GM12878 (cell line): ENCODE measurements around the gene SV2B. TPM values are rescaled to one million over a fixed set of nuclear protein-coding genes. Genes with fewer than 3 reads are reported as not detected.

ENCODE experiments used
- ATAC-seq: fragments of 200-7000 bp; cut with Tn5 transposase; 3 replicates; pipeline ENCODE4 v1.9.1; 2020; ENCODE audit warnings: mild to moderate bottlenecking, moderate library complexity
- BruUV-seq: library from RNA; stranded (reverse); fragments of 400-500 nt; replicated peaks from 2 replicates; lab custom pipeline; 2021; lab: Mats Ljungman, UMichigan
- CTCF ChIA-PET: fragments of 300-600 bp; sonication (Branson Sonifier 250); formaldehyde crosslinking; extraction: SDS; loops from one replicate; lab custom pipeline; 2021; ENCODE audit warnings: inconsistent platforms; lab: Yijun Ruan, JAX
- POLR2A ChIA-PET: fragments of 350-600 bp; formaldehyde crosslinking; extraction: SDS; loops from one replicate; lab custom pipeline; 2021; ENCODE audit warnings: inconsistent platforms; lab: Charles Lee
- RAD21 ChIA-PET: fragments of 300-600 bp; sonication (Branson Sonifier 250); formaldehyde crosslinking; loops from one replicate; lab custom pipeline; 2023; ENCODE audit warnings: antibody characterized with exemption; ENCODE audit not compliant: unreplicated experiment; lab: Charles Lee
- SMC1A ChIA-PET: fragments of 300-600 bp; sonication (Branson Sonifier 250); formaldehyde crosslinking; loops from one replicate; lab custom pipeline; 2023; ENCODE audit not compliant: unreplicated experiment, uncharacterized antibody; lab: Charles Lee
- DNase-seq: peaks from one replicate; pipeline ENCODE4 v3.0.0-alpha.2; 2011; ENCODE audit warnings: low read depth, low spot score
- FAIRE-seq: peaks from 3 replicates; lab custom pipeline; 2011; peaks lifted over from hg19 to GRCh38; lab: Jason Lieb, UNC
- H2AFZ ChIP-seq: 2 replicates; pipeline ENCODE4 v1.6.0; 2011; ENCODE audit warnings: low read depth, low read length, control low read depth; ENCODE audit not compliant: control insufficient read depth
- H3K27ac ChIP-seq: 2 replicates; pipeline ENCODE4 v1.5.1; 2011; ENCODE audit warnings: control low read depth; ENCODE audit not compliant: control insufficient read depth, insufficient read depth
- H3K27me3 ChIP-seq, 2 experiments: replicated peaks in 1 of 2; 2 replicates each; pipeline versions ENCODE4 v1.6.0 to v1.6.1; 2011; ENCODE audit warnings: low read length in 1 of 2; ENCODE audit not compliant: control insufficient read depth in 2 of 2, insufficient read depth in 2 of 2
- H3K36me3 ChIP-seq, 2 experiments: 2 replicates each; pipeline ENCODE4 v1.5.1; 2011; ENCODE audit warnings: low read length in 1 of 2; ENCODE audit not compliant: control insufficient read depth in 2 of 2, insufficient read depth in 2 of 2
- H3K4me1 ChIP-seq: 2 replicates; pipeline ENCODE4 v1.6.1; 2011; ENCODE audit warnings: mild to moderate bottlenecking, low read length, moderate library complexity, mixed read lengths; ENCODE audit not compliant: control insufficient read depth, insufficient read depth
- H3K4me2 ChIP-seq: 2 replicates; pipeline ENCODE4 v1.6.0; 2011; ENCODE audit warnings: control low read depth; ENCODE audit not compliant: control insufficient read depth, insufficient read depth
- H3K4me3 ChIP-seq: fragments of 200-600 bp; sonication (generic); 2 replicates; pipeline ENCODE4 v1.5.1; 2016
- H3K79me2 ChIP-seq: 2 replicates; pipeline ENCODE4 v1.6.0; 2011; ENCODE audit warnings: low read length; ENCODE audit not compliant: control insufficient read depth, insufficient read depth
- H3K9ac ChIP-seq: 2 replicates; pipeline ENCODE4 v1.8.0; 2011; ENCODE audit warnings: low read length, control low read depth, mixed read lengths; ENCODE audit not compliant: control insufficient read depth, insufficient read depth
- H3K9me3 ChIP-seq: replicated peaks from 3 replicates; pipeline ENCODE4 v1.5.1; 2011; ENCODE audit warnings: mild to moderate bottlenecking, low read length; ENCODE audit not compliant: control insufficient read depth, insufficient read depth
- H4K20me1 ChIP-seq: 2 replicates; pipeline ENCODE4 v1.6.0; 2011; ENCODE audit not compliant: control insufficient read depth, insufficient read depth
- EZH2 ChIP-seq: IDR thresholded peaks from 2 replicates; pipeline ENCODE4 v1.6.1; 2012; ENCODE audit warnings: low read depth, mild to moderate bottlenecking, control low read depth, inconsistent platforms, low read length, borderline replicate concordance; ENCODE audit not compliant: control insufficient read depth
- FOXM1 ChIP-seq: IDR thresholded peaks from 2 replicates; pipeline ENCODE4 v1.6.1; 2012; ENCODE audit warnings: low read depth, mild to moderate bottlenecking, inconsistent platforms, low read length, moderate library complexity
- HCFC1 ChIP-seq: fragments of 150-350 bp; IDR thresholded peaks from 2 replicates; pipeline ENCODE4 v1.6.1; 2014; ENCODE audit warnings: low read length
- MTA2 ChIP-seq: fragments of 450-650 bp; IDR thresholded peaks from 2 replicates; pipeline ENCODE4 v1.6.1; 2016; ENCODE audit warnings: low read depth, mild to moderate bottlenecking, moderate library complexity
- PAX8 ChIP-seq: fragments of 450-650 bp; IDR thresholded peaks from 2 replicates; pipeline ENCODE4 v1.6.1; 2017; ENCODE audit warnings: mild to moderate bottlenecking, moderate library complexity
- RCOR1 ChIP-seq: conservative IDR thresholded peaks from 2 replicates; pipeline ENCODE4 v1.6.1; 2012; ENCODE audit warnings: low read depth, low read length, improper control_type of control experiment
- SP1 ChIP-seq: IDR thresholded peaks from one replicate; pipeline ENCODE4 v1.6.1; 2011; ENCODE audit warnings: low read depth, low read length
- WGBS: methylation state at CpG from one replicate; pipeline ENCODE4 v1.1.6; 2016; ENCODE audit warnings: low lambda C conversion rate; ENCODE audit not compliant: insufficient replicate concordance, insufficient coverage; ENCODE audit errors: missing lambda C conversion rate; 5-methylcytosine and 5-hydroxymethylcytosine counted together
- in situ Hi-C: fragments of 300-500 bp; cut with MboI; formaldehyde crosslinking; loops from 9 replicates; pipeline ENCODE4 v1.14.3; 2018; ENCODE audit warnings: mixed read lengths
- intact Hi-C: fragments of 100-400 bp; cut with micrococcal nuclease; formaldehyde crosslinking; loops from one replicate; pipeline ENCODE4 v1.14.2; 2022; ENCODE audit not compliant: unreplicated experiment
- polyA plus RNA-seq, 11 experiments: library from polyadenylated mRNA; depleted of rRNA in 4 of 11; unstranded in 6 of 11; stranded (reverse) in 5 of 11; fragments of >200 nt; fragmentation: Nextera tagmentation in 4 of 11; fragmentation: Illumina TruSeq in 1 of 11; extraction: Ambion mirVana in 4 of 11; extraction: Trizol in 1 of 11; gene quantifications; 1 replicate in 1 of 11; 2 replicates in 10 of 11; pipeline versions ENCODE4 v1.2.1 to v1.2.3, GENCODE V29; 2011 to 2016; ENCODE audit warnings: inconsistent platforms in 2 of 11, missing spikeins in 2 of 11, low read depth in 1 of 11
- total RNA-seq, 4 experiments: library from RNA; depleted of rRNA in 3 of 4; stranded (reverse); fragments of >200 nt in 3 of 4; fragmentation: Illumina TruSeq in 1 of 4; extraction: Trizol in 1 of 4; gene quantifications; 2 replicates each; pipeline versions ENCODE4 v1.2.1 to v1.2.3, GENCODE V29; 2013 to 2021
- TF ChIP-seq, protein P1 (sequence below): fragments of 450-650 bp; IDR thresholded peaks from 2 replicates; pipeline ENCODE4 v1.6.1; 2016; ENCODE audit warnings: mild to moderate bottlenecking, moderate library complexity, borderline replicate concordance
- TF ChIP-seq, protein P2 (sequence below): IDR thresholded peaks from 2 replicates; pipeline ENCODE4 v1.6.1; 2012; ENCODE audit warnings: low read depth, low read length, improper control_type of control experiment
- TF ChIP-seq, protein P3 (sequence below): fragments of 450-650 bp; formaldehyde crosslinking; IDR thresholded peaks from 2 replicates; pipeline ENCODE4 v1.5.0; 2022; ENCODE audit warnings: mild to moderate bottlenecking, missing genetic modification characterization
- TF ChIP-seq, protein P4 (sequence below): fragments of 150-350 bp; IDR thresholded peaks from 2 replicates; pipeline ENCODE4 v1.6.1; 2016; ENCODE audit warnings: low read depth, low read length

The SV2B gene
- total and polyA plus RNA-seq, 10 of the 15 experiments (the other 5 are each of a cell fraction or from before 2014, with no cell fraction given) = 0.03 to 1.7 (median 1.3) TPM

GRCh38 chr15:91073768-91074167, 26.3 kb upstream of the SV2B start:
- FAIRE-seq = no peak
- in situ Hi-C loops = no loop called here
- Histone ChIP-seq H3K79me2 (no peaks in the 10 kb centered on the region), H3K4me3 (no peak overlapping the region), H2AFZ (no peak overlapping the region), H3K27me3 (no peaks in the 10 kb centered on the region; a peak in 1 of 4 replicates), H3K27ac (no peak overlapping the region), H4K20me1 (no peaks in the 10 kb centered on the region), H3K36me3 (no peaks in the 10 kb centered on the region), H3K9ac (no peak overlapping the region), H3K9me3 (no peaks in the 10 kb centered on the region), H3K4me2 (no peak overlapping the region), H3K4me1 (no peaks in the 10 kb centered on the region)
- TF ChIP-seq, protein P1, sequence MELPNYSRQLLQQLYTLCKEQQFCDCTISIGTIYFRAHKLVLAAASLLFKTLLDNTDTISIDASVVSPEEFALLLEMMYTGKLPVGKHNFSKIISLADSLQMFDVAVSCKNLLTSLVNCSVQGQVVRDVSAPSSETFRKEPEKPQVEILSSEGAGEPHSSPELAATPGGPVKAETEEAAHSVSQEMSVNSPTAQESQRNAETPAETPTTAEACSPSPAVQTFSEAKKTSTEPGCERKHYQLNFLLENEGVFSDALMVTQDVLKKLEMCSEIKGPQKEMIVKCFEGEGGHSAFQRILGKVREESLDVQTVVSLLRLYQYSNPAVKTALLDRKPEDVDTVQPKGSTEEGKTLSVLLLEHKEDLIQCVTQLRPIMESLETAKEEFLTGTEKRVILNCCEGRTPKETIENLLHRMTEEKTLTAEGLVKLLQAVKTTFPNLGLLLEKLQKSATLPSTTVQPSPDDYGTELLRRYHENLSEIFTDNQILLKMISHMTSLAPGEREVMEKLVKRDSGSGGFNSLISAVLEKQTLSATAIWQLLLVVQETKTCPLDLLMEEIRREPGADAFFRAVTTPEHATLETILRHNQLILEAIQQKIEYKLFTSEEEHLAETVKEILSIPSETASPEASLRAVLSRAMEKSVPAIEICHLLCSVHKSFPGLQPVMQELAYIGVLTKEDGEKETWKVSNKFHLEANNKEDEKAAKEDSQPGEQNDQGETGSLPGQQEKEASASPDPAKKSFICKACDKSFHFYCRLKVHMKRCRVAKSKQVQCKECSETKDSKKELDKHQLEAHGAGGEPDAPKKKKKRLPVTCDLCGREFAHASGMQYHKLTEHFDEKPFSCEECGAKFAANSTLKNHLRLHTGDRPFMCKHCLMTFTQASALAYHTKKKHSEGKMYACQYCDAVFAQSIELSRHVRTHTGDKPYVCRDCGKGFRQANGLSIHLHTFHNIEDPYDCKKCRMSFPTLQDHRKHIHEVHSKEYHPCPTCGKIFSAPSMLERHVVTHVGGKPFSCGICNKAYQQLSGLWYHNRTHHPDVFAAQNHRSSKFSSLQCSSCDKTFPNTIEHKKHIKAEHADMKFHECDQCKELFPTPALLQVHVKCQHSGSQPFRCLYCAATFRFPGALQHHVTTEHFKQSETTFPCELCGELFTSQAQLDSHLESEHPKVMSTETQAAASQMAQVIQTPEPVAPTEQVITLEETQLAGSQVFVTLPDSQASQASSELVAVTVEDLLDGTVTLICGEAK = no peak
- no peak for TF ChIP-seq HCFC1
- no peak for TF ChIP-seq EZH2
- TF ChIP-seq RCOR1 = no peak
- no peak for TF ChIP-seq MTA2
- TF ChIP-seq, protein P2, sequence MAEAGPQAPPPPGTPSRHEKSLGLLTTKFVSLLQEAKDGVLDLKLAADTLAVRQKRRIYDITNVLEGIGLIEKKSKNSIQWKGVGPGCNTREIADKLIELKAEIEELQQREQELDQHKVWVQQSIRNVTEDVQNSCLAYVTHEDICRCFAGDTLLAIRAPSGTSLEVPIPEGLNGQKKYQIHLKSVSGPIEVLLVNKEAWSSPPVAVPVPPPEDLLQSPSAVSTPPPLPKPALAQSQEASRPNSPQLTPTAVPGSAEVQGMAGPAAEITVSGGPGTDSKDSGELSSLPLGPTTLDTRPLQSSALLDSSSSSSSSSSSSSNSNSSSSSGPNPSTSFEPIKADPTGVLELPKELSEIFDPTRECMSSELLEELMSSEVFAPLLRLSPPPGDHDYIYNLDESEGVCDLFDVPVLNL = no peak
- TF ChIP-seq, protein P3, sequence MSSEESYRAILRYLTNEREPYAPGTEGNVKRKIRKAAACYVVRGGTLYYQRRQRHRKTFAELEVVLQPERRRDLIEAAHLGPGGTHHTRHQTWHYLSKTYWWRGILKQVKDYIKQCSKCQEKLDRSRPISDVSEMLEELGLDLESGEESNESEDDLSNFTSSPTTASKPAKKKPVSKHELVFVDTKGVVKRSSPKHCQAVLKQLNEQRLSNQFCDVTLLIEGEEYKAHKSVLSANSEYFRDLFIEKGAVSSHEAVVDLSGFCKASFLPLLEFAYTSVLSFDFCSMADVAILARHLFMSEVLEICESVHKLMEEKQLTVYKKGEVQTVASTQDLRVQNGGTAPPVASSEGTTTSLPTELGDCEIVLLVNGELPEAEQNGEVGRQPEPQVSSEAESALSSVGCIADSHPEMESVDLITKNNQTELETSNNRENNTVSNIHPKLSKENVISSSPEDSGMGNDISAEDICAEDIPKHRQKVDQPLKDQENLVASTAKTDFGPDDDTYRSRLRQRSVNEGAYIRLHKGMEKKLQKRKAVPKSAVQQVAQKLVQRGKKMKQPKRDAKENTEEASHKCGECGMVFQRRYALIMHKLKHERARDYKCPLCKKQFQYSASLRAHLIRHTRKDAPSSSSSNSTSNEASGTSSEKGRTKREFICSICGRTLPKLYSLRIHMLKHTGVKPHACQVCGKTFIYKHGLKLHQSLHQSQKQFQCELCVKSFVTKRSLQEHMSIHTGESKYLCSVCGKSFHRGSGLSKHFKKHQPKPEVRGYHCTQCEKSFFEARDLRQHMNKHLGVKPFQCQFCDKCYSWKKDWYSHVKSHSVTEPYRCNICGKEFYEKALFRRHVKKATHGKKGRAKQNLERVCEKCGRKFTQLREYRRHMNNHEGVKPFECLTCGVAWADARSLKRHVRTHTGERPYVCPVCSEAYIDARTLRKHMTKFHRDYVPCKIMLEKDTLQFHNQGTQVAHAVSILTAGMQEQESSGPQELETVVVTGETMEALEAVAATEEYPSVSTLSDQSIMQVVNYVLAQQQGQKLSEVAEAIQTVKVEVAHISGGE (CRISPR knock-in tag) = no peak
- no peak for TF ChIP-seq PAX8
- no peak for TF ChIP-seq FOXM1
- TF ChIP-seq SP1 = no peak
- TF ChIP-seq, protein P4, sequence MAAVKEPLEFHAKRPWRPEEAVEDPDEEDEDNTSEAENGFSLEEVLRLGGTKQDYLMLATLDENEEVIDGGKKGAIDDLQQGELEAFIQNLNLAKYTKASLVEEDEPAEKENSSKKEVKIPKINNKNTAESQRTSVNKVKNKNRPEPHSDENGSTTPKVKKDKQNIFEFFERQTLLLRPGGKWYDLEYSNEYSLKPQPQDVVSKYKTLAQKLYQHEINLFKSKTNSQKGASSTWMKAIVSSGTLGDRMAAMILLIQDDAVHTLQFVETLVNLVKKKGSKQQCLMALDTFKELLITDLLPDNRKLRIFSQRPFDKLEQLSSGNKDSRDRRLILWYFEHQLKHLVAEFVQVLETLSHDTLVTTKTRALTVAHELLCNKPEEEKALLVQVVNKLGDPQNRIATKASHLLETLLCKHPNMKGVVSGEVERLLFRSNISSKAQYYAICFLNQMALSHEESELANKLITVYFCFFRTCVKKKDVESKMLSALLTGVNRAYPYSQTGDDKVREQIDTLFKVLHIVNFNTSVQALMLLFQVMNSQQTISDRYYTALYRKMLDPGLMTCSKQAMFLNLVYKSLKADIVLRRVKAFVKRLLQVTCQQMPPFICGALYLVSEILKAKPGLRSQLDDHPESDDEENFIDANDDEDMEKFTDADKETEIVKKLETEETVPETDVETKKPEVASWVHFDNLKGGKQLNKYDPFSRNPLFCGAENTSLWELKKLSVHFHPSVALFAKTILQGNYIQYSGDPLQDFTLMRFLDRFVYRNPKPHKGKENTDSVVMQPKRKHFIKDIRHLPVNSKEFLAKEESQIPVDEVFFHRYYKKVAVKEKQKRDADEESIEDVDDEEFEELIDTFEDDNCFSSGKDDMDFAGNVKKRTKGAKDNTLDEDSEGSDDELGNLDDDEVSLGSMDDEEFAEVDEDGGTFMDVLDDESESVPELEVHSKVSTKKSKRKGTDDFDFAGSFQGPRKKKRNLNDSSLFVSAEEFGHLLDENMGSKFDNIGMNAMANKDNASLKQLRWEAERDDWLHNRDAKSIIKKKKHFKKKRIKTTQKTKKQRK = no peak
- WGBS = 63% methylated on average over 1 of the region's 1 CpG
- intact Hi-C loops = no loop called here
- BruUV-seq = no TSS peak
- ChIA-PET RAD21 (no interaction called here), SMC1A (interaction anchor here (1.0 kb wide), 2 partner anchors 33 to 198 kb away, joined by 3 read pairs; no protein-coding TSS in a partner anchor), CTCF (interaction anchor here (1.0 to 1.8 kb wide), 2 partner anchors 22 to 24 kb away, joined by 3 to 5 read pairs; no protein-coding TSS in a partner anchor), POLR2A (no interaction called here)
- DNase-seq = no peak
- no peak for ATAC-seq
